SK-N-SH treated with all-trans-retinoic acid at 6 μM for 48 hours (cell line): ENCODE measurements around the gene MMP28.

ENCODE experiments used
- ATAC-seq: fragments of 200-7000 bp; cut with Tn5 transposase; 3 replicates; pipeline ENCODE4 v1.9.1; 2020; ENCODE audit warnings: mild to moderate bottlenecking, moderate library complexity
- ARNTL ChIP-seq: fragments of 450-650 bp; formaldehyde crosslinking; IDR thresholded peaks from 2 replicates; pipeline ENCODE4 v1.5.0; 2020; ENCODE audit warnings: low read depth, mild to moderate bottlenecking, moderate library complexity, borderline replicate concordance
- BACH2 ChIP-seq: fragments of 250-450 bp; sonication (Bioruptor Pico); IDR thresholded peaks from 2 replicates; pipeline ENCODE4 v1.9.0; 2021; ENCODE audit warnings: mild to moderate bottlenecking, borderline replicate concordance
- CSDC2 ChIP-seq: fragments of 250-450 bp; sonication (Bioruptor Pico); IDR thresholded peaks from 2 replicates; pipeline ENCODE4 v1.5.0; 2020; ENCODE audit warnings: mild to moderate bottlenecking, moderate library complexity
- ESRRG ChIP-seq: fragments of 250-450 bp; sonication (Bioruptor Pico); IDR thresholded peaks from 2 replicates; pipeline ENCODE4 v1.6.1; 2021; ENCODE audit warnings: mild to moderate bottlenecking
- ISL1 ChIP-seq: fragments of 250-450 bp; sonication (Bioruptor Pico); IDR thresholded peaks from 2 replicates; pipeline ENCODE4 v2.1.2; 2022; ENCODE audit warnings: mild to moderate bottlenecking, moderate library complexity
- OSR1 ChIP-seq: fragments of 250-450 bp; sonication (Bioruptor Pico); IDR thresholded peaks from 2 replicates; pipeline ENCODE4 v1.8.0; 2022; ENCODE audit warnings: moderate library complexity, mild to moderate bottlenecking, inconsistent platforms
- PPARA ChIP-seq: fragments of 250-450 bp; sonication (Bioruptor Pico); IDR thresholded peaks from 2 replicates; pipeline ENCODE4 v1.5.0; 2020; ENCODE audit warnings: mild to moderate bottlenecking, borderline replicate concordance
- RARB ChIP-seq: fragments of 250-450 bp; sonication (Bioruptor Pico); IDR thresholded peaks from 2 replicates; pipeline ENCODE4 v1.8.0; 2021; ENCODE audit warnings: mild to moderate bottlenecking, moderate library complexity
- SNAI2 ChIP-seq: fragments of 250-450 bp; sonication (Bioruptor Pico); IDR thresholded peaks from 2 replicates; pipeline ENCODE4 v1.5.0; 2020; ENCODE audit warnings: mild to moderate bottlenecking, moderate library complexity
- TCF4 ChIP-seq: fragments of 250-450 bp; sonication (Bioruptor Pico); IDR thresholded peaks from 2 replicates; pipeline ENCODE4 v1.8.0; 2021; ENCODE audit warnings: mild to moderate bottlenecking, moderate library complexity, borderline replicate concordance
- TOX ChIP-seq: fragments of 250-450 bp; sonication (Bioruptor Pico); IDR thresholded peaks from 2 replicates; pipeline ENCODE4 v1.8.0; 2021; ENCODE audit warnings: mild to moderate bottlenecking, moderate library complexity, borderline replicate concordance
- ZC3H10 ChIP-seq: fragments of 250-450 bp; sonication (Bioruptor Pico); IDR thresholded peaks from 2 replicates; pipeline ENCODE4 v1.5.1; 2021; ENCODE audit warnings: mild to moderate bottlenecking, moderate library complexity
- ZFP3 ChIP-seq: fragments of 250-450 bp; sonication (Bioruptor Pico); IDR thresholded peaks from 2 replicates; pipeline ENCODE4 v1.5.0; 2020; ENCODE audit warnings: mild to moderate bottlenecking, moderate library complexity
- ZFP30 ChIP-seq: fragments of 450-650 bp; formaldehyde crosslinking; IDR thresholded peaks from 2 replicates; pipeline ENCODE4 v1.5.0; 2022; ENCODE audit warnings: mild to moderate bottlenecking, moderate library complexity
- ZNF565 ChIP-seq: fragments of 450-650 bp; formaldehyde crosslinking; conservative IDR thresholded peaks from 2 replicates; pipeline ENCODE4 v1.5.0; 2020; ENCODE audit warnings: low read depth, mild to moderate bottlenecking, moderate library complexity
- ZNF70 ChIP-seq: fragments of 450-650 bp; formaldehyde crosslinking; IDR thresholded peaks from 2 replicates; pipeline ENCODE4 v1.5.0; 2020; ENCODE audit warnings: mild to moderate bottlenecking, moderate library complexity
- TF ChIP-seq, protein P1 (sequence below): fragments of 250-450 bp; sonication (Bioruptor Pico); IDR thresholded peaks from 2 replicates; pipeline ENCODE4 v1.8.0; 2021; ENCODE audit warnings: low read depth, mild to moderate bottlenecking, moderate library complexity, borderline replicate concordance
- TF ChIP-seq, protein P2 (sequence below): fragments of 250-450 bp; sonication (Bioruptor Pico); IDR thresholded peaks from 2 replicates; pipeline ENCODE4 v1.8.0; 2020; ENCODE audit warnings: mild to moderate bottlenecking, moderate library complexity, borderline replicate concordance
- TF ChIP-seq, protein P3 (sequence below): fragments of 250-450 bp; sonication (Bioruptor Pico); IDR thresholded peaks from 2 replicates; pipeline ENCODE4 v1.5.0; 2020; ENCODE audit warnings: mild to moderate bottlenecking, moderate library complexity
- TF ChIP-seq, protein P4 (sequence below): fragments of 250-450 bp; sonication (Bioruptor Pico); IDR thresholded peaks from 2 replicates; pipeline ENCODE4 v1.5.1; 2020; ENCODE audit warnings: low read depth, mild to moderate bottlenecking, moderate library complexity
- TF ChIP-seq, protein P5 (sequence below): fragments of 250-450 bp; sonication (Bioruptor Pico); IDR thresholded peaks from 2 replicates; pipeline ENCODE4 v1.5.1; 2021; ENCODE audit warnings: mild to moderate bottlenecking, moderate library complexity

MMP28 gene

DNA sequence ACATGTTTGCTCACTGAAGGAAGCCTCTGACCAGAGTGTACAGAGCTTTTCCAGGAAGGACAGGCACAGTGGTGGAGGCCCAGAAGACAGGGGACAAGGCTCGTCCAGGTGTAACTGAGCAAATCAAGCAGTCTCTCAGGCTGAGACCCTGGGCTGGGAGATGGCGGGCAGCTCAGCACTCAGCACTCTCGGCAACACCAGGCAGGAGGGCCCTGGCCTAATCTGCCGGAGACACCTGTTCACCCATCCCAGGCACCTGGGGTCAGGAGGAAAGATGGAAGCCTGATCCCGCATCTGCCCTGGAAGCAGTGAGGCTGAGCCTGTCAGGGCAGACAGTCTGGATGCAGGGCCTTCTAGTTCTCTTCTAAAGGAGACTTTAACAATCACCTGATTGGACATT, 59.2 kb downstream of the MMP28 start (continued):
- TF ChIP-seq, protein P1, sequence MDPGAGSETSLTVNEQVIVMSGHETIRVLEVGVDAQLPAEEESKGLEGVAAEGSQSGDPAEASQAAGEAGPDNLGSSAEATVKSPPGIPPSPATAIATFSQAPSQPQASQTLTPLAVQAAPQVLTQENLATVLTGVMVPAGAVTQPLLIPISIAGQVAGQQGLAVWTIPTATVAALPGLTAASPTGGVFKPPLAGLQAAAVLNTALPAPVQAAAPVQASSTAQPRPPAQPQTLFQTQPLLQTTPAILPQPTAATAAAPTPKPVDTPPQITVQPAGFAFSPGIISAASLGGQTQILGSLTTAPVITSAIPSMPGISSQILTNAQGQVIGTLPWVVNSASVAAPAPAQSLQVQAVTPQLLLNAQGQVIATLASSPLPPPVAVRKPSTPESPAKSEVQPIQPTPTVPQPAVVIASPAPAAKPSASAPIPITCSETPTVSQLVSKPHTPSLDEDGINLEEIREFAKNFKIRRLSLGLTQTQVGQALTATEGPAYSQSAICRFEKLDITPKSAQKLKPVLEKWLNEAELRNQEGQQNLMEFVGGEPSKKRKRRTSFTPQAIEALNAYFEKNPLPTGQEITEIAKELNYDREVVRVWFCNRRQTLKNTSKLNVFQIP (CRISPR knock-in tag): no peak
- TF ChIP-seq ZNF565 (no peak), ESRRG (CRISPR knock-in tag) (no peak), SNAI2 (CRISPR knock-in tag) (no peak), TCF4 (CRISPR knock-in tag) (no peak), BACH2 (CRISPR knock-in tag) (no peak)
- TF ChIP-seq, protein P2, sequence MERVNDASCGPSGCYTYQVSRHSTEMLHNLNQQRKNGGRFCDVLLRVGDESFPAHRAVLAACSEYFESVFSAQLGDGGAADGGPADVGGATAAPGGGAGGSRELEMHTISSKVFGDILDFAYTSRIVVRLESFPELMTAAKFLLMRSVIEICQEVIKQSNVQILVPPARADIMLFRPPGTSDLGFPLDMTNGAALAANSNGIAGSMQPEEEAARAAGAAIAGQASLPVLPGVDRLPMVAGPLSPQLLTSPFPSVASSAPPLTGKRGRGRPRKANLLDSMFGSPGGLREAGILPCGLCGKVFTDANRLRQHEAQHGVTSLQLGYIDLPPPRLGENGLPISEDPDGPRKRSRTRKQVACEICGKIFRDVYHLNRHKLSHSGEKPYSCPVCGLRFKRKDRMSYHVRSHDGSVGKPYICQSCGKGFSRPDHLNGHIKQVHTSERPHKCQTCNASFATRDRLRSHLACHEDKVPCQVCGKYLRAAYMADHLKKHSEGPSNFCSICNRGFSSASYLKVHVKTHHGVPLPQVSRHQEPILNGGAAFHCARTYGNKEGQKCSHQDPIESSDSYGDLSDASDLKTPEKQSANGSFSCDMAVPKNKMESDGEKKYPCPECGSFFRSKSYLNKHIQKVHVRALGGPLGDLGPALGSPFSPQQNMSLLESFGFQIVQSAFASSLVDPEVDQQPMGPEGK (CRISPR knock-in tag): no peak

DNA sequence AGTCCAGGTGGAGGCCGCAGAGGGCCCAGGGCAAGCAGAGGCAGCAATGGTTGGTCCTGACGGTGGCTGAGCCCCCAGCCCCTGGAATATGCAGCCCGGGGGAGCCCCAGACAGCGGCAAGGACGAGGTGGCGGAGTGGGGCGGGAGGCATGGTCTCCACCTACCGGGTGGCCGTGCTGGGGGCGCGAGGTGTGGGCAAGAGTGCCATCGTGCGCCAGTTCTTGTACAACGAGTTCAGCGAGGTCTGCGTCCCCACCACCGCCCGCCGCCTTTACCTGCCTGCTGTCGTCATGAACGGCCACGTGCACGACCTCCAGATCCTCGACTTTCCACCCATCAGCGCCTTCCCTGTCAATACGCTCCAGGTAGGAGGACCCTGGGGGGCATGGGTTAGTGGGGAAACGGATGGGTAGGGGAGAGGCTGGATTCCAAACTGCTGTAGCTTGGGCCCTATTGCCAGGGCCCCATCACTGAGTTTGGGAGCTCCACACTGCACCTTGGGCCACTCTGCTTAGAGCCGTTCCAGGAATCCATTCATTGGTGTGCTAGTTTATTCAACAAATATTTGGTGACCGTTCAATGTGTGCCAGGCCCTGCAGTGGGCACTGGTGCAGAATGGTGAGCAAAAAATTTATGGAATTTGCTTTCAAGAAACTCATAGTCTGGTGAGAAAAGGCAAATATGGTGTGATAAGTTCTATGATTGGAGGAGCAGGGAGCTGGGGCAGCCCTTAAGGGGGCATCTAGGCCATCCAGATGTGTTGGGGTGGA, 60.2 kb downstream of the MMP28 start:
- TF ChIP-seq RARB (CRISPR knock-in tag) (no peak), CSDC2 (CRISPR knock-in tag) (no peak), ESRRG (CRISPR knock-in tag) (no peak), ISL1 (CRISPR knock-in tag) (no peak), SNAI2 (CRISPR knock-in tag) (no peak), TOX (no peak), ZFP3 (CRISPR knock-in tag) (no peak), TCF4 (CRISPR knock-in tag) (no peak), ZC3H10 (CRISPR knock-in tag) (no peak), ZNF565 (no peak), ARNTL (CRISPR knock-in tag) (no peak), OSR1 (no peak), ZNF70 (CRISPR knock-in tag) (no peak), PPARA (no peak), ZFP30 (CRISPR knock-in tag) (no peak)
- TF ChIP-seq, protein P2 (CRISPR knock-in tag): no peak
- TF ChIP-seq, protein P3, sequence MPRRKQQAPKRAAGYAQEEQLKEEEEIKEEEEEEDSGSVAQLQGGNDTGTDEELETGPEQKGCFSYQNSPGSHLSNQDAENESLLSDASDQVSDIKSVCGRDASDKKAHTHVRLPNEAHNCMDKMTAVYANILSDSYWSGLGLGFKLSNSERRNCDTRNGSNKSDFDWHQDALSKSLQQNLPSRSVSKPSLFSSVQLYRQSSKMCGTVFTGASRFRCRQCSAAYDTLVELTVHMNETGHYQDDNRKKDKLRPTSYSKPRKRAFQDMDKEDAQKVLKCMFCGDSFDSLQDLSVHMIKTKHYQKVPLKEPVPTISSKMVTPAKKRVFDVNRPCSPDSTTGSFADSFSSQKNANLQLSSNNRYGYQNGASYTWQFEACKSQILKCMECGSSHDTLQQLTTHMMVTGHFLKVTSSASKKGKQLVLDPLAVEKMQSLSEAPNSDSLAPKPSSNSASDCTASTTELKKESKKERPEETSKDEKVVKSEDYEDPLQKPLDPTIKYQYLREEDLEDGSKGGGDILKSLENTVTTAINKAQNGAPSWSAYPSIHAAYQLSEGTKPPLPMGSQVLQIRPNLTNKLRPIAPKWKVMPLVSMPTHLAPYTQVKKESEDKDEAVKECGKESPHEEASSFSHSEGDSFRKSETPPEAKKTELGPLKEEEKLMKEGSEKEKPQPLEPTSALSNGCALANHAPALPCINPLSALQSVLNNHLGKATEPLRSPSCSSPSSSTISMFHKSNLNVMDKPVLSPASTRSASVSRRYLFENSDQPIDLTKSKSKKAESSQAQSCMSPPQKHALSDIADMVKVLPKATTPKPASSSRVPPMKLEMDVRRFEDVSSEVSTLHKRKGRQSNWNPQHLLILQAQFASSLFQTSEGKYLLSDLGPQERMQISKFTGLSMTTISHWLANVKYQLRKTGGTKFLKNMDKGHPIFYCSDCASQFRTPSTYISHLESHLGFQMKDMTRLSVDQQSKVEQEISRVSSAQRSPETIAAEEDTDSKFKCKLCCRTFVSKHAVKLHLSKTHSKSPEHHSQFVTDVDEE: no peak
- TF ChIP-seq, protein P4, sequence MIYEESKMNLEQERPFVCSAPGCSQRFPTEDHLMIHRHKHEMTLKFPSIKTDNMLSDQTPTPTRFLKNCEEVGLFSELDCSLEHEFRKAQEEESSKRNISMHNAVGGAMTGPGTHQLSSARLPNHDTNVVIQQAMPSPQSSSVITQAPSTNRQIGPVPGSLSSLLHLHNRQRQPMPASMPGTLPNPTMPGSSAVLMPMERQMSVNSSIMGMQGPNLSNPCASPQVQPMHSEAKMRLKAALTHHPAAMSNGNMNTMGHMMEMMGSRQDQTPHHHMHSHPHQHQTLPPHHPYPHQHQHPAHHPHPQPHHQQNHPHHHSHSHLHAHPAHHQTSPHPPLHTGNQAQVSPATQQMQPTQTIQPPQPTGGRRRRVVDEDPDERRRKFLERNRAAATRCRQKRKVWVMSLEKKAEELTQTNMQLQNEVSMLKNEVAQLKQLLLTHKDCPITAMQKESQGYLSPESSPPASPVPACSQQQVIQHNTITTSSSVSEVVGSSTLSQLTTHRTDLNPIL (CRISPR knock-in tag): no peak
- TF ChIP-seq, protein P5, sequence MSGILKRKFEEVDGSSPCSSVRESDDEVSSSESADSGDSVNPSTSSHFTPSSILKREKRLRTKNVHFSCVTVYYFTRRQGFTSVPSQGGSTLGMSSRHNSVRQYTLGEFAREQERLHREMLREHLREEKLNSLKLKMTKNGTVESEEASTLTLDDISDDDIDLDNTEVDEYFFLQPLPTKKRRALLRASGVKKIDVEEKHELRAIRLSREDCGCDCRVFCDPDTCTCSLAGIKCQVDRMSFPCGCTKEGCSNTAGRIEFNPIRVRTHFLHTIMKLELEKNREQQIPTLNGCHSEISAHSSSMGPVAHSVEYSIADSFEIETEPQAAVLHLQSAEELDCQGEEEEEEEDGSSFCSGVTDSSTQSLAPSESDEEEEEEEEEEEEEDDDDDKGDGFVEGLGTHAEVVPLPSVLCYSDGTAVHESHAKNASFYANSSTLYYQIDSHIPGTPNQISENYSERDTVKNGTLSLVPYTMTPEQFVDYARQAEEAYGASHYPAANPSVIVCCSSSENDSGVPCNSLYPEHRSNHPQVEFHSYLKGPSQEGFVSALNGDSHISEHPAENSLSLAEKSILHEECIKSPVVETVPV (CRISPR knock-in tag): no peak
- TF ChIP-seq, protein P1 (CRISPR knock-in tag): no peak
- ATAC-seq: no peak
